ENCODE results near the gene SNAI1. TPM values are rescaled to one million over a fixed set of nuclear protein-coding genes. Genes with fewer than 3 reads are reported as not detected.

SNAI1 gene
- total and polyA plus RNA-seq, 7 donors = 0.60 to 2.9 (median 1.8) TPM

GRCh38 chr20:50036703-50037102, 53.9 kb downstream of the SNAI1 start:
- H3K27me3 ChIP-seq = no peaks in the 10 kb centered on the region
- H3K27ac ChIP-seq = no peak overlapping the region
- no peaks in the 10 kb centered on the region for H3K36me3 ChIP-seq
- H3K4me3 ChIP-seq = no peak overlapping the region
- no peaks in the 10 kb centered on the region for H3K9me3 ChIP-seq
- peaks cover 0 to 33% (median 25%) of the 10 kb centered on the region in 4 donors for H3K4me1 ChIP-seq
- DNase-seq = no peak
- 85 to 92% methylated on average over 3 of the region's 3 CpGs for WGBS, 2 donors
- intact Hi-C loops (cut with DNase I) = no loop called here
- TF ChIP-seq CTCF (IDR thresholded peaks at IDR 0.05) (no peak), EP300 (IDR thresholded peaks at IDR 0.05) (no peak), POLR2A (IDR thresholded peaks at IDR 0.05) (no peak), POLR2AphosphoS5 (IDR thresholded peaks at IDR 0.05) (no peak)

DNA sequence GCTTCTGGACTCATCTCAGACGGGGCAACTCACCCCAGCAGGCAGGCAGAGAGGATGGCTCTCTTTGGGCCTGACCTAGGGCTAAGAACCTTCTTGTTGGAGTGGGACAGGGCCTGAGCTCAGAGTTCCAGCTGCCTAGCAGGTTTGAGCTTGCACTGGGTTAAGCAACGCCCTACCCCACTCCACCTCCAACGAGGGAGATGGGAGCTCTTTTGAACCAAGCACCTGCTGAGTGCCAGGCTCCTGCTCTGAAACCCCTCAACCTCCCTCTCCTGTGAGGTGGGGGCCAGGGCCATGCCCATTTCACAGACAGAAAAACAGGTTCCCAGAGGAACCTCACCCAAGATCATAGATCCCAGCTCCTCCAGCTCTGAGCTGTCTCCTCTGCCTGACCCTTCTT, 54.3 kb downstream of the SNAI1 start:
- DNase-seq = no peak
- Histone ChIP-seq H3K27me3 (no peaks in the 10 kb centered on the region), H3K36me3 (no peaks in the 10 kb centered on the region), H3K27ac (no peak overlapping the region), H3K9me3 (no peaks in the 10 kb centered on the region), H3K4me3 (no peak overlapping the region), H3K4me1 (peaks cover 0 to 33% (median 24%) of the 10 kb centered on the region in 4 donors)
- WGBS, 2 donors = 67 to 84% methylated on average over 3 of the region's 3 CpGs
- TF ChIP-seq CTCF (IDR thresholded peaks at IDR 0.05) (no peak), POLR2AphosphoS5 (IDR thresholded peaks at IDR 0.05) (no peak), EP300 (IDR thresholded peaks at IDR 0.05) (no peak), POLR2A (IDR thresholded peaks at IDR 0.05) (no peak)
- intact Hi-C loops (cut with DNase I) = no loop called here

DNA sequence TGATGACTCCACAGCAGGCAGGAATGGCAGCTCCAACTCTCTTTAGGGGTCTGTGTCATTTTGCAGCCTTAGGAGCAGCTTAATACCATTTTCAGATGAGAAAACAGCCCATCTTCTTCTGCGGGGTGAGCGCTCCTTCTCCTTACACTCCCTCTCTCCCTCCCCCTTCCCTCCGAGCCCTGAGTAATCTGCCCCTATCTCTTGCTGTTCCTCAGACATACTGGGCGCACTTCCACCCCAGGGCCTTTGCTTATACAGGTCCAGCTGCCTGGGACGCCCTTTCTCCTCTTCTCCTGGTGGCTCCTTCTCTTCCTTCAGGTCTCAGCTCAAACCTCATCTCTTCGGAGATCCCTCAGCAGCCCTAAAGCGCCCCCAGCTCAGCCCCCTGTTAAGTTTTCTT, 54.8 kb downstream of the SNAI1 start:
- Histone ChIP-seq H3K27ac (no peak overlapping the region), H3K36me3 (no peaks in the 10 kb centered on the region), H3K4me3 (no peak overlapping the region), H3K27me3 (no peaks in the 10 kb centered on the region), H3K9me3 (no peaks in the 10 kb centered on the region), H3K4me1 (peaks cover 0 to 30% (median 24%) of the 10 kb centered on the region in 4 donors)
- intact Hi-C loops (cut with DNase I) = no loop called here
- 91 to 92% methylated on average over 7 of the region's 7 CpGs for WGBS, 2 donors
- TF ChIP-seq CTCF (IDR thresholded peaks at IDR 0.05) (no peak), POLR2AphosphoS5 (IDR thresholded peaks at IDR 0.05) (no peak), POLR2A (IDR thresholded peaks at IDR 0.05) (no peak), EP300 (IDR thresholded peaks at IDR 0.05) (no peak)
- no peak for DNase-seq

DNA sequence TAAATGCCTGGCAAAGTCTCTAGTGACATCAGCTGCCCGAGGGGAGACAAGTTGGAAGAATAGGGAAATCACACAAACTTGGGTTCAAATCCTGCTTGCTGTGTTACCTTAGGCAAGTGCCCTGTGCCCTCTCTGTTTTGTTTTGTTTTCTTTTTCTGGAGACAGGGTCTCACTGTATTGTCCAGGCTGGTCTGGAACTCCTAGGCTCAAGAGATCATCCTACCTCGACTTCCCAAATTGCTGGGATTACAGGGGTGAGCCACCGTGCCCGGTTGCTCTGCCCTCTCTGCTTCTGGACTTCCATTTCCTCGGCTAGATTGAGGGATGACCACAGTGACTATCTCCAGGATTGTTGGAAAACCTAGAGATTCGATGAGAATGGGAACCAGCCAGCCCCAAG, 55.4 kb downstream of the SNAI1 start:
- H3K4me1 ChIP-seq = peaks cover 0 to 24% (median 20%) of the 10 kb centered on the region in 4 donors

More for the DNA sequence above, 55.4 kb downstream of the SNAI1 start:
- Histone ChIP-seq H3K27me3 (no peaks in the 10 kb centered on the region), H3K9me3 (no peaks in the 10 kb centered on the region), H3K36me3 (no peaks in the 10 kb centered on the region), H3K27ac (no peak overlapping the region), H3K4me3 (no peak overlapping the region)
- no peak for TF ChIP-seq POLR2A (IDR thresholded peaks at IDR 0.05)
- TF ChIP-seq EP300 (IDR thresholded peaks at IDR 0.05) = no peak
- TF ChIP-seq POLR2AphosphoS5 (IDR thresholded peaks at IDR 0.05) = no peak
- no peak for TF ChIP-seq CTCF (IDR thresholded peaks at IDR 0.05)
- 50 to 61% methylated on average over 6 of the region's 6 CpGs for WGBS, 2 donors
- intact Hi-C loops (cut with DNase I) = no loop called here
- DNase-seq = no peak

Small RNAs within 50 kb of the gene (small RNA-seq; reads per million reads assigned to genes)
- 0 reads per million in 3 donors for gene RF00017
- 0 reads per million in 3 donors for gene RNU6-147P

Other genes starting within 250 kb of the SNAI1 start
- gene SLC9A8, start 170.2 kb upstream of the SNAI1 start, total RNA-seq = 1 to 10 TPM; 4.9 to 8.7 (median 6.0) TPM
- 10 to 100 TPM in 1 of 3 donors, 1 to 10 TPM in 2; 1.8 to 14.7 (median 2.4) TPM for gene SLC9A8, start 170.2 kb upstream of the SNAI1 start, polyA plus RNA-seq
- 1 to 10 TPM; 2.1 to 4.7 (median 2.7) TPM for gene SPATA2, start 67.5 kb upstream of the SNAI1 start, total RNA-seq
- 10 to 100 TPM; 10.7 to 12.5 (median 10.8) TPM for gene SPATA2, start 67.5 kb upstream of the SNAI1 start, polyA plus RNA-seq
- gene RNF114, start 46.6 kb upstream of the SNAI1 start, total RNA-seq = 100 to 1,000 TPM; 121 to 151 (median 136) TPM
- 10 to 100 TPM; 59.5 to 61.7 (median 61.0) TPM for gene RNF114, start 46.6 kb upstream of the SNAI1 start, polyA plus RNA-seq
- 100 to 1,000 TPM in 1 of 4 donors, 10 to 100 TPM in 3; 55.0 to 117 (median 65.6) TPM for gene UBE2V1, start 130.2 kb downstream of the SNAI1 start, total RNA-seq
- 10 to 100 TPM; 80.4 to 94.1 (median 91.3) TPM for gene UBE2V1, start 130.2 kb downstream of the SNAI1 start, polyA plus RNA-seq
- 10 to 100 TPM; 19.1 to 27.4 (median 22.6) TPM for gene PEDS1, start 170.7 kb downstream of the SNAI1 start, total RNA-seq
- gene PEDS1, start 170.7 kb downstream of the SNAI1 start, polyA plus RNA-seq = 10 to 100 TPM; 13.8 to 24.2 (median 14.3) TPM
- gene CEBPB, start 207.8 kb downstream of the SNAI1 start, total RNA-seq = 100 to 1,000 TPM in 2 of 4 donors, 10 to 100 TPM in 2; 53.2 to 173 (median 93.6) TPM
- gene CEBPB, start 207.8 kb downstream of the SNAI1 start, polyA plus RNA-seq = 10 to 100 TPM in 2 of 3 donors, 1 to 10 TPM in 1; 6.9 to 17.4 (median 12.2) TPM